GM21825 (cell line): Measurements from ENCODE around the gene CIART.
A peak's percentile ranks its signal among the peaks of the same experiment; 100 is the strongest.
"Not testable (repeated sequence)": the region's sequence is repeated elsewhere in the genome, so short reads cannot be mapped to it uniquely, and the experiment has no call there.

Experiments
- ATAC-seq: cut with Tn5 transposase; IDR thresholded peaks from one replicate; pipeline ENCODE4 v1.9.1; 2021; ENCODE audit warnings: mild to moderate bottlenecking, moderate library complexity; ENCODE audit not compliant: unreplicated experiment

CIART gene, protein sequence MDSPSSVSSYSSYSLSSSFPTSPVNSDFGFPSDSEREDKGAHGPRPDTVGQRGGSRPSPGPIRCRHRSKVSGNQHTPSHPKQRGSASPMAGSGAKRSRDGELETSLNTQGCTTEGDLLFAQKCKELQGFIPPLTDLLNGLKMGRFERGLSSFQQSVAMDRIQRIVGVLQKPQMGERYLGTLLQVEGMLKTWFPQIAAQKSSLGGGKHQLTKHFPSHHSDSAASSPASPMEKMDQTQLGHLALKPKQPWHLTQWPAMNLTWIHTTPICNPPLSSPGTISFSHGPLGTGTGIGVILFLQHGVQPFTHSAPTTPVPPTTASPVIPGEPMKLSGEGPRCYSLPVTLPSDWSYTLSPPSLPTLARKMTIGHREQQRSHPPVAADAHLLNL

DNA sequence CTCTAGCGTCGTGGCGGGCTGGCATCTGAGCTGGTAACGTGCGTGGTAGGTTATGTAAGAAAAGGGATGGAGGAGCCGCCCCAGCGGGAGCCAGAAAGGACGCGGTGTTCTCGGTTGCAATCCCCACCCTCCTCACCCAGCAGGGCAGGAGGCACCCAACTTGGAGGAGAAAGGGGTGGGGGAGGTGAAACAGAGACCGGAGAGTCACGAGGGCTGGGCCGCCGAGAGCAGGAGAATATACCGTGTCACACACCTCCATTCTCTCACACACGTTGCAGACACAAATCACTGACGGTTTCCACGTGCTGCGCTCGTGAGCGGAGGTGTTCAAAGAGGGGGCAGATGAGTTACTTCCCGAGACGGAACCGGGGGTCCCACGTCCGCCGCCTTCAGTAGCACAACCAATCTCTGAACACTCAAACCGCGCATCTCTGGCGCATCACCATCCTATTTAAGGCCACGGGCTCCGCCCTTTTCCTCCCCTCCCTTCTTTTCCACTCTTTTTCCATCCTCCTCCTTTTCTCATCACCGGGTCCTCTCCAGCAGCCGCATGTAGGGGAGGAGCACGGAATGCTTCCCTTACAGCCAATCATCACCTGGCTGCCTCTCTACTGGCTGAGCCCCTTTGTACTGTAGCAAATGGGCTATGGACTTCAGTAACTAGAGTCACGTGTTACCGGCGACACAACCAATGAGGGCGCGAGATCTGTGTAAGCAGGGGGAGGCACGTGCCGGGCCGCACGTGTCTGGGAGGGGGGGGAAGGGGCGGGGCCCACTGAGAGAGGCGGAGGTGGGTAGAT, at the start of gene CIART:
CIART (plus strand) TSS at position 797 of the 800 bp plus-strand sequence. CDS start 714 bp downstream, outside the sequence.
- ATAC-seq = peak; percentile 63

DNA sequence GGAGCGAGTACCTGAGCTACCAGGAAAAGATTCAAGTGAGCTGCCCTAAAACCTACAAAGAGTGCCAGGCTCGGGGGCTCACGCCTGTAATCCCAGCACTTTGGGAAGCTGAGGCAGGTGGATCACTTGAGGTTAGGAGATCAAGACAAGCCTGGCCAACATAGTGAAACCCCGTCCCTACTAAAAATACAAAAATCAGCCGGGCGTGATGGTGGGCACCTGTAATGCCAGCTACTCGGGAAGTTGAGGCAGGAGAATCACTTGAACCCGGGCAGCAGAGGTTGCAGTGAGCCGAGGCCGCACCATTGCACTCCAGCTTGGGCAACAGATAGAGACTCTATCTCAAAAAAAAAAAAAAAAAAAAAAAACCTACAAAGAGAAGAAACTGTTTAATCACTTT, 49.4 kb upstream of the CIART start:
- ATAC-seq = not testable (repeated sequence)

DNA sequence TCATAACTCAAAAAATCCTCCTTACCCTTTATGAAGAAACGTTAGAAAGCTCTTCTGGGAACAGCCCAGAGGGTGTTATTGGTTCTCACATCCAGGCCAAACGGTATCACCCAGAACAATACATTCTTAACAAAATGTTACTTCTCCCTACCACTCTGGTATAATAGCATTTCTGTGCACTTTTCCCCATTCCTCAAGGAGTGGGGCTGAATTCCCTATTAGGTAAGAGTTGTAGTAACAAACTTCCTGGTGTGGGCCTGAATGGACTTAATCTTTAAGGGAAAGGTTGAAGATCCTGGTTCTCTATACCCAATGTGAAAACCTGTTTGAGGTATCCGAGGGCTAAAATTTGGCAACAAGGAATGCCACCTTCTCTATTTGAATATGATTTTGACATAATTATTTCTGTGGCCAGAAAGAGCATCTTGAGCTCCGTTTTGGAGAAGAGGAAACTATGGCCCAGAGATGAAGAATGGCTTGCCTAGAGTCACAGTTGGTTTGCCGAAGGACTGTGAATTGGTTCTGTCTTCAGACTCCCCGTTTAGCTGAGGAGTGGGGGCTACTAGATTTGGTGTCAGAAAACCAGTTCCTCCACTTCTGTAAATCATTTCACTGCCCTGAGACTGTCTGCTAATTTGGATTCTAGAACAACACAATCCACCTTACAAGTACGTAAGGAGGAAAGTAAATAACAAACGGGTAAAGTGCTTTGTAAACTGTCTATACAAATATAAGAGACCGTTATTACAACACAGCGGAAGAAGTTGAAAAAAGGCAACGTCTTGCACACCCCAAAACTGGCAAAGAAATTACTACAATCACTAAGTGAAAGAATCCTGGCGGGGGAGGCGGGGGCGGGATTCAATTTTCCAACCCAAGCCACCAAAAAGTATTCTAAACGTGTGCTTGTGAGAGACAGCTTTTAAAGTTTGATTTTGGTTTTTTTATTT, 48.7 kb upstream of the CIART start:
- ATAC-seq = no peak

DNA sequence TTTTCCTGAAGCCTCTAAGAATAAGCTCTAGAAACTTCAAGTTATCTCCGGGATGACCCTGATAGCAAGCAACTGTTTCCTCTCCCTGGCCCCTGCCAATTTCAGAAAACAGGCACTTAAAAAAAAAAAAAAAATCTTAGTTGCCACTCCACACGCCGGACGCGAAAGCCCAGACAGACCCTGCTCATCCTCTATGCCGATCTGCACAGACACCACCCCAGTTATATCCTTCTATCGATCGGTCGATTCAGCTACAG, 48.1 kb upstream of the CIART start:
- no peak for ATAC-seq

DNA sequence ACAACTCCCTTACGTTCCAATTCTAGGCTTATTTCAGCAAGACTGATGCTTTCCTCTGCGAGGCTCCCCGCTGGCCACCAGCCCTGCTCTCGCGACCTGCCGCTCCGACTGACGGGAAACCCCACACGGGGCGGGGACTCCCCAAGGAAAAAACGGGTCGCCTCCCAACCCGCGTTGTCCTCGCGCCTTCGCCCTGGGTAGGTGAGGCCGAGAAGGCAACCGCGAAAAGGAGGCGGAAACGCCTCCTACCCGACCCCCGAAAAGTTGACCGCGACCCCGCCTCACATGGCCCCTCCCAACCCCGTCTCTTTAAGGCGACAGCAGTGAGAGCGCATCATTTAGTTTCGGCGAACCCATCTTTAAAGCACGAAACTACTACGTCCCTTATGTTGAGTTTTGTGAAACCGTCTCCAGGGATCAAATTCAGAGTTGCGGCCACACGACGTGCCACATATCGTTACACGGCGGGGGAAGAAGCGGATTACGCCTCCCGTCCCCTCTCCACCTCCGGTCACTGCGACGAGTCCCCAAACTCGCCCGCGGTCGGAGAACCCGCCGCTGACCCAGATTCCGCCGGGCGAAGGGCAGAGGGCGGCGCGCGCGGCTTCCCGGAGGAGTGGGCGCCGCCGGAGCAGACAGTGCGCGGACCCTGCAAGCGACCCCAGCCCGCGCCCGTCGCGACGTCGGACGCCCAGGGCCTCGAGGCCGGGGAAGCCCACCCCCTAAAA, 47.6 kb upstream of the CIART start:
- ATAC-seq = peak; percentile 52

DNA sequence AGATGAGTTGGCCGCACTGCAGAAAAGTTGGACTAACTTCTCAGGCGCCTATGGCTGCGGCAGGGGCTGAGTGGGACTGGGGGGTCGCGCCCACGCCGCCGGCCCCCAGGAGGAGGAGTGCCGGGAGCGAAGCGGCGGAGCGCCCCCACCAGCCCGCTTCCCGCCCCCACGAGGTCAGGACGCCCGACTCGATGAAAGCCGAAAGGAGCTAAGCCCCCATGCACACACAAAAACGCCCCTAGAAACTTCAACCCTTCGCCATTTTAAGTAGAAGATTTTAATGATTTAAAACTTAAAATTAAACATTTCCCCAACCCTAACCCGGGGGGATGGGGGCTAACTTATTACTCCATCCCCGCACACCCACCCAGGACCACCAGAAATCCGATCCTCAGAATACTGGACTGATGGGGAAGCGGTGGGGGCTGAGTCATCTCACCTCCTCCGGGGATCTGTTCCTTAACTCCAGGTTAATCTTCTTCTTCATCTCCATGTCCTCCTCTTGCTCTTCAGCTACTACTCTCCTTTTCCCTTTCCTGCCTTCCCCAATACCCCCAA, 47.0 kb upstream of the CIART start:
- ATAC-seq = peak; percentile 1

DNA sequence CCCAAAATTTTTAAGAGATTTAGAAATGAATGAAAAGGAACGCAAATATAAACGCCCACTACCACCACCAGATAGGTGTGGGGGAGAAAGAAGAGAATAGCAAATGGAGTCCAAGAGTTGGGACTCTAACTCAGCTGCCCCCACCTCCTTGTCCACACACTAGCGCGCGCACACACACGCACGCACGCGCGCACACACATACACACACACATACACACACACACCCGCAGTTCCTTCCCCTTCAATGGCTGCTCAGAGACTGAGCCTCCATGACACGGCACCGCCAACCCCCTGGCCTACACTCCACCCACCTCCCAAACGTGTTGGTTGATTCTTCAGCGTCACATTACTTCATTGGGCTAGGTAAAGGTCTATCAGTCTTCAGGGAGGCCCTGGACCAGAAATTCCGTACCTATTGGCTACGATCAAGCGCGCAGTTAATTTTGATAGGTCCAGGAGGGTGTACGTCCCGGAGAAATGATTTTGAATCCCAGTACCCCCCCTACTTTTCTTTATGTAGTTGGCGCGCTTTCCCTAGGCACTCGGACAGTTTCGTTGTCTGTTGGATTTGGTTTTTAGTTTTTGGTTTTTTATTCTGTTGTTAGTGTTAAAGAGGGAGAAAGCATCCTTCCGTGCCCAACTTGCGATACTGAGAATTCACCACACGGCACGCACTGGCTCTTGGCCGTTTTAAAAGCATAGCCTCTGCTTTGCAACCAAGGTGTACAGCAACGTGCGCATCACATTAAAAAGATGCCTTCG, 46.3 kb upstream of the CIART start, which contains the start of gene ANP32E:
ANP32E (minus strand) TSS at position 261 of the 762 bp plus-strand sequence. CDS start 326 bp downstream, outside the sequence.
- peak; percentile 78 for ATAC-seq

DNA sequence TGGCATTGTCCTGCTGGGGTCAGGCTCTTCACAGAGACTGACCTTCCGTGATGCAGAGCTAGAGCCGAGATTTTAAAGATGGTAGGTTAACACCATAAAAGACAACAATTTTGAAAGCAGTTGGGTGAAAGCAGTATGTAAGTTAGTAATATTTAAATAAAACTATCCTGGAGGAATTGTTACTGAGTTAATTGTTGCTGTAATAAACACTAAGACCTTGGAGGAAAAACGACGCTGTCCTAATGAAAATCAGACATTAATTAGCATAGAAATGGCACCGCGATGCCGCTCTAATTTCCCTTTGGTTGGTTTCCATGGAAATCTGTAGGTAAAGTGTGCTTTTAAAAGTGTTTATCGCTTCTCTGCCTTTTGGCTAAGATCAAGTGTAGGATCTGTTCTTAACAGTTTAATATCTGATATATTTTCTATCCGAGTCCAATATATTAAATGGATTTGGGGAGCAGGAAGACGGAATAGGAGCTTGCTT, 45.7 kb upstream of the CIART start:
- ATAC-seq = no peak

DNA sequence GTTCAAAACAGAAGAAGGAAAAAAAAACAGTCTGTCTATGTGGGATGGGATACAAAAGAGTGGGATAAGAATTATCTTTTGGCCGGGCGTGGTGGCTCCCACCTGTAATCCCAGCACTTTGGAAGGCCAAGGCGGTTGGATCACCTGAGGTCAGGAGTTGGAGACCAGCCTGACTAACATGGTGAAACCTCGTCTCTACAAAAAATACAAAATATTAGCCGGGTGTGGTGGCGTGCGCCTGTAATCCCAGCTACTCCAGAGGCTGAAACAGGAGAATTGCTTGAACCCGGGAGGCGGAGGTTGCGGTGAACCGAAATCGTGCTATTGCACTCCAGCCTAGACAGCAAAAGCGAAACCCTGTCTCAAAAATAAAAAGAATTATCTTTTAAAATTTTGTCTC, 45.2 kb upstream of the CIART start:
- ATAC-seq = not testable (repeated sequence)

DNA sequence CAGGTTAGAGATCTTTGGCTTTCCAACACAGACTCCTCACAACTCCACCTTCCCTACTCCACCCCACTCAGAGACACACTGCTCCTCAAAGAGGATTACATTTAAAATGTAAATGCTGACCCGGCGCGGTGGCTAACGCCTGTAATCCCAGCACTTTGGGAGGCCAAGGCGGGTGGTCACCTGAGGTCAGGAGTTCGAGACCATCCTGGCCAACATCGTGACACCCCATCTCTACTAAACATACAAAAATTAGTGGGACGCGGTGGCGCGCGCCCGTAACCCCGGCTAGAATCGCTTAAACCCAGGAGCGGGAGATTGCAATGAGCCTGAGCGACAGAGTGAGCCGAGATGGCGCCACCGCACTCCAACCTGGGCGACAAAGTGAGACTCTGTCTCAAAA, 44.6 kb upstream of the CIART start:
- no peak for ATAC-seq

DNA sequence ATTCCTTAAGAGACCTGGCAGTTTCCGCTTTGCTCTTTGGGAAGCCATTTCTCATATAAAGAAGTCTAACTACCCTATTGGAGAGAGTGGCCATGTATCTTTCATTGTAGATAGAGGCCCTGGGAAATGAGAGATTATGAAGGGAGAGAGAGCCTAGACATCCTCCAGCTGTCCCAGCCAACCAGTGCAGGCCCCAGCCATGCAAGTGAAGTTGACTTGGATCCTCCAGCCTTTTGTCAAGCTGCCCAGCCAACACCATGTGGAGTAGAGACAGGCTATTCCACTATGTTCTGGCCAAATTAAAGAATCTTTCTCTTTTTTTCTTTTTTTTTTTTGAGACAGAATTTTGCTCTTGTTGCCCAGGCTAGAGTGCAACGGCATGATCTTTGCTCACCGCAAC, 39.4 kb upstream of the CIART start:
- no peak for ATAC-seq

DNA sequence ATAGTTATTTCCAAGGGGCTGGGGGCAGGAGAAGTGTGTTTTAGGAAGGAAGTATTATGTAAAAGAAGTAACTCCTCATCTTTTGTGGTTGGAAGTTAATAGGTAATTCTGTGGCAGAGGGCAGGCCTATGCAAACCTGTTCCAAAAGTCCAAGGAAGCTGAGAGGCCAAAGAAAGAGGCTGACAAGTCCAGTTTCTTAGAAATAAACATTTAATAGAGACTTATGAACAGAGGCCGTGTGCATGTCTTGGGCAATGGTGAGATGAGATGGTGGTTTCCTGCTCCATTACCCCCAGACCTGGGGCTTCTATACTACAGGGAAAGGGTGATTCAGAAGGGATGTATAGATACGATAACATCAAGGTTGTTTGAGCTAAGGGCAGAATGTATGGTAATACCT, 32.4 kb upstream of the CIART start:
- no peak for ATAC-seq

DNA sequence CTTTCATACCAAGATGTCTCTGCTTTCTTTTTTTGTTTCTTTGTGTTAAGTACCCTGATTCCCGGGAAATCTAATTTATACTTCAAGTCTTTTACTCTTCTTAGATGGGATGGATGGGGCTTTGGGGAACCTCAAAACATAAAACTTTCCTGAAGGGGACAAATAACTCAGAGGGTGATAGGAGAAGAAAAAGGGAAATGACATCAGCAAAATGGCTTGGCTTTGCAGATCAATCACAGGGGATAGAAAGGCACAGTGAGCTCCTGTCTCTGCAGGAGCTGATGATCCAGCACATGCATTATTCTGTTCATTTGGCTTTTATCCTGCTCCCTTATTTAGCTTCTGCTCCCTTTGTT, 26.2 kb upstream of the CIART start:
- ATAC-seq = no peak

DNA sequence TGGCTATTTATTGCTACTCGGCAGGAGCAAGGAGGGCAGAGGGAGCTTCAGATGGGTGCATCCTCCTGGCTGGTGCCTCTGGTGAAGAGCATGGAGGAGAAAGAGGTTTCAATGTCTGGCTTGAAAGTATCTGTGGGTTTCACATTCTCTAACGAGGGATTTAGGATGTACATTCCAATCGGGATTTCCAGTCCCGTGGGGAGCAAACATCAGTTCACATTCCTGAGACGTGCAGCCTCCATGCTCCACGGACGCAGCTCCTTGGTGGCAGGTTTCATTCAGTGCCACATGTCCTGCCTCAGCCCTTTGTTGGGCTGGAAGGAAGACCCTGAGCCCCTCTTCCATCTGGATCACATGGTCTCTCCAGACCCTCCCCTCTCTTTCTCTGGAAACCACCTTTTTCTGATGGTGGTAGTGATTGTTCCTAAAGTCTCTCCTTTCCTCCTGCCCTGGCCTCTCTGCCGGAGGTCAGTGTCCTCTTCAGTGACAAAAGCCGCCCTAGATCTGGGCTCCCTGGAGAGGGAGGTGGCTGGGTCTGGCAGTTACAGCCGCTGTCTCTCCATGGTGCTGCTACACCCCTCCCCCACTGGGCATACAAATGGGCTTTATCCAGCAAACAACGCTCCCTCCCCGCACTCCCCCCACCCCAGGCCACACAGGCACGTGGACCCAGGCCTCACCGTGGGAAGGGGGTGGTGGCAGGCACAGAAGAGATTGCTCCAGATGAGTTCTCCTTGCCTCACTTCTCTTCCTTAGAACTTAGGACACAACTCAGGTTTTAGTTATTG, 25.6 kb upstream of the CIART start:
- no peak for ATAC-seq

DNA sequence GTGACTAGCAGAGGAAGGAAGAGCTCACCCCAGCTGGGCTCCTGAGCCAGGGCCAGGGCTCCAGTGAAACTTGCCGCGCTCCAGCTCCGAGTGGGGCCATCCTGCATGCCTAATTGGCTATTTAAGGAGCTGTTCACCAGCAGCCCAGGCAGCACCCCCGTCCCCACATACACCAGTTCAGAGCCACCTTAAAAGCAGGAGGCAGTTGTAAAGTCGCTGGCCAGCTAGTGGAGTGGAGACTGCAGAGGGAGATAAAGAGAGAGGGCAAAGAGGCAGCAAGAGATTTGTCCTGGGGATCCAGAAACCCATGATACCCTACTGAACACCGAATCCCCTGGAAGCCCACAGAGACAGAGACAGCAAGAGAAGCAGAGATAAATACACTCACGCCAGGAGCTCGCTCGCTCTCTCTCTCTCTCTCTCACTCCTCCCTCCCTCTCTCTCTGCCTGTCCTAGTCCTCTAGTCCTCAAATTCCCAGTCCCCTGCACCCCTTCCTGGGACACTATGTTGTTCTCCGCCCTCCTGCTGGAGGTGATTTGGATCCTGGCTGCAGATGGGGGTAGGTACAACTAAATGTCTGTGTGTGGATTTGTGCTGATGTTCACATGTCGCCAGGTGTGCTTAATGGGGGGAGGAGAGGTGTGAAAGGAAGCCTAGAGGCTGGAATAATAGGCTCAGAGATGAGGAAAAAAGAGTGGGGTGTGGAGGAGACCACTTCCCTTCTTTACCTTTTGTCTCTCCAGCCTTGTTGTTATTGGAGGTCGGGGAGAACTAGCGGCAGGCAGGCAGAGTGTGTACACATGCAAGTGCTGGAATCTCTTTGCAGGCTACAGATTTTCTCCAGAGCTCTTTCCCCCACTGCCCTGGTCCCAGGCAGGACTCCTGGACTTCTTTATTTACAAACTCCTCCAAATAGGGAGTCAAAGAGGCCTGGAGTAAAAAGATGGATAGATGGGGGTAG, 24.4 kb upstream of the CIART start, which contains the start of gene CA14:
CA14 (plus strand) TSS at position 151 of the 962 bp plus-strand sequence; CDS start at position 506, 355 bp downstream.
- ATAC-seq = no peak

DNA sequence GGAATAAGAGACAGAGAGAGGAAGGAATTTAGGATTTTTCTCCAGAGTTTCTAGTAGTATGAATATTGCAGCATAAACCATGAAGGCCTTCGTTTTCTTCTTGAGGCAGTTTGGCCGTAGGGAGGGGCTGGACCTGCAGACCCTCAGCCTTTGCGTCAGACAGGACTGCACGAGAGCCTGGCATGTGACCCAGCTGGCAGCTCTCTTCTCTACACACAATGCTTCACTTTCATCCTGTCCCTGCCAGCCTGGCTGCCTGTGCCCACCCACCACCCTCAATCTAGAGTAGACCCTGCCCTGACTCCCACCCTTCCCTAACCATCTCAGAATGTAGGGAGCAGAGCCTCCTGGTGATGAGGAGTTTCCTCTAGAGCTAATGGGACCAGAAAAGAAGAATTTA, 23.1 kb upstream of the CIART start:
- no peak for ATAC-seq
